NCI-H82 treated with DMSO at 0.1 percent for 48 hours (cell line): ENCODE measurements around the gene LONP2.
A peak's percentile ranks its signal among the peaks of the same experiment; 100 is the strongest.
"Not testable (repeated sequence)": the region's sequence is repeated elsewhere in the genome, so short reads cannot be mapped to it uniquely, and the experiment has no call there.

Source experiments
- DNase-seq: peaks from one replicate; lab custom pipeline; 2025; ENCODE audit not compliant: unreplicated experiment; lab: John Stamatoyannopoulos, UW

Gene LONP2

DNA sequence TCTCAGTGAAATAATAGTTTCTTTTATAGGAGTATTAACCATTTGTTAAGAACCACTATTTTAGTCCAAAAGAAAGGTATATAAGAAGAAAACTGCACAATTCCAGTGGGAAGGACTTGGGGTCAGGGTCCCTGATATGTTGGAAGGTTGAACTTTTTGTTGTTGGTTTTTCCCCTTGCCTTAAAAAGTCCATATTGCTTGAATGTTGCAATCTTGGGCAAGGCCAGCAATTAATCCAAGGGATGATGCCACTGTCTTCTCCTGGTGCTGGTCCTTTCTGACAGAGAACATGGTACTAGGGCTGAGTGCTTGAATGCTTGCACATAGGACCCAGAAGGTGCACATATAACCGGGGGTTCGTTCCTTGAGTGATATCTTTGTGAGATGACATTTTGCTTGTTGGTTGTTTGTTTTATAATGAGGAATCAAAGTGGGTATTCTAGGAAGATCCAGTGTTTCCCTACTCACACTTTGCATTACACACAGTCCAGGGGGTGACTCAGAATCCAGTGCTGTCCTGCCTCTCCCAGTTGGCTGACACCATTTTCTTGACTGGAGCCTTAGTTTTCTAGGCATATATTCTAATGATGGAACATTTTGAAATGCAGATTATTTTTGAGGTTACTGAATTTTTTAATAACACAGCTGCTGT lies 86.2 kb downstream of the LONP2 start:
- no peak for DNase-seq

DNA sequence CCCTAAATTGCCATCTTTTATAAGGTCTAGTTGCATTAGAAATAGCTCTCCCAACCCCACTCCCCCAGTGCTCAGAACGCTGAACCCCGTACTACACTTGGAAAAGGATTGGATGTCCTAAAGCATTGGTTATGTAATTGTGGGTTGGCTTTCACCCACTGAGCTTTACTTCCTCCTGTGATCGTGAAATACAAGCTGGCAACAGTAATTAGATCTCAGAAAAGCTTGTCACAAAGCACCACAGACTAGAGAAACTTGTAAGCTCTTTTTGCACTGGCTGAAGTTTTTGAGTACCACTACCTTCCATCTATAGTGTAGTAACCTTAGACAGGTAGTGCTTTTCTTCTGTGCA lies 86.7 kb downstream of the LONP2 start:
- DNase-seq, result no peak

DNA sequence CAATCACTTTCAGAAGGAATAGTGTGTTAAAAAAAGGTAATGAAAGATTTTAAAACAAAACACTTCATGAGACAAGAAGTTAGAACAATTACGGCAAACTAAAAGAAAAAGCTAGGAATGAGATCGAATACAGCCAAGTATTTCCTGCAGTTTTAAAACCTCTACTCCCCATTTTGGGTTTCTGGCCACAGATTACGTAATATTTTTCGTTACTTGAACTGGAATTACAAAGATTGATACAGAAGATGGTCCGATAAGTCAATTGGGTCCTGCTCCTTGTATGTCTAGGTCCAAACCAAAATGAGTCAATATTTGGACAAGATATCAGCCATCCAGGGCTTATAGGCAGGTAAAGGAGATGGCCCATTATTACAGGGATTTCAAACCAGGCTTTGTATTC lies 88.9 kb downstream of the LONP2 start:
- DNase-seq, result no peak

DNA sequence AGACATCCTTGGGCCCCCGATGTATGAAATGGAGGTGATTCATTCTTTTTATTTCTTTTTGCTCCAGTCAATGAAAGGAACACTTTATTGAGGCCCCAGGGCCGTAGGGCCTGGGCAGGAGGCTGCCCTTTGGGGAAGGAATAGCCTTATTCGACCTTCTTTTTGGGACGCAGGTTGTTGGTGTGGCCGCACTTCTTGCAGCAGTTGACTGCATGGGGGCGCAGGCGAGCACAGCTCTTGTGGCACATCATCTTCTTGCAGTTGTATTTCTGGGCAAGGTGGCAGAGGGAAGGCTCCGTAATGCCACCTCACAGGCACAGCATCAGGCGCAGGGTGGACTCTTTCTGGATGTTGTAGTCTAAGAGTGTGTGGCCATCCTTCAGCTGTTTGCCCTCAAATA lies 90.2 kb downstream of the LONP2 start:
- no peak for DNase-seq

DNA sequence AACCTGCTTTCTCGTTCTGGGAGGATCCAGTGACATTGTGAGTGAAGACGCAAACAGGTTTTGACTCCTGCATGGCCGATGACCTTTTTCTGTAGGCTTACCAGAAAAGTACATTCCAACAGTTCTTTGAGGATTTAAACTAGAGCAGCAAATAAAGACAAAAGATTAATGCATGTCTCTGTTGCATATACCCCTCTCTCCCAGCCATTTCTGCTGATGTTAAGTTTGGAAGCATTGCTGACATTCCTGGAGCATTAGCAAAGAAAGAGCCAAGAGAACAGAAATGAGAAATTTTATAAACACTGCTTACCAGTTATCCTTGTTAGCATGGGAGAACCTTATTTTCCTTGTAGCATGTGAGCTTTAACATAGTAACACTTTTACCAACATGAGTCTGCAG lies 91.9 kb downstream of the LONP2 start:
- DNase-seq, result no peak

DNA sequence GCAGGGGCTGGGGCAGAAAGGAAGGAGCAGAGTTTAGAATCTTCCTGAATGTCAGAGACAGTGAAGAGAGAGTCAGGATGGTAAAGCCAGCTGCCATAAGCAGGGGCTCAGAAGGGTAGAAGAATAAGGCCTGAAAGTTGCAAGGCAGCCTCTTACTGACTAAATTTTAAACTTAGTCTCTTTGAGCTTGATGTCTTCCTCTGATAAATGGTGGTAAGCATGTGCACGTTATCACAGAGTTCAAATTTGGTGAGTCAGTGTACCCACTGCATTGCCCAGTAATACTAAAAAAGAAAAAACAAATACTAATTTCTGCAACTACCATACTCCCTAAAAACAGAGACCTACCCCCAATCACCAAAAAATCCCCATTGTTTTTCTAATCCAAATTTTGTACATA lies 96.0 kb downstream of the LONP2 start:
- no peak for DNase-seq

DNA sequence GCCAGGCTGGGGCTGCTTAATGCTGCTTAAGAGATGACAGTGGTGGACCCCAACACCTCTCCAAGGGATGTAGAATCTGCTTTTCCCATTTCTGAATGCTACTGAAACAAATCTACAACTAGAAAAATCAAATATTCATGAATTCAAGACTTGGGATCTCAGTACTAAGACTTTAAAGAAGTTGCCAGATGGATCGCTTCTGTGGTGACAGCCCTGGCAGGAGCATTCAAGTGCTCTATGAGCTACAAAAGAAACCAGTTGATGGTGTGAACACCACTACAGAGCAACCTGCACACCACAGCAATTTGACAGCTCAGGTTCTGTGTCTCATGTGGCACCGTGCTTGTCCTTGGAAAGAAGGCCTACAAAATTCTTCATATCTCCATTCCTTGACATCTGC lies 98.5 kb downstream of the LONP2 start:
- no peak for DNase-seq

DNA sequence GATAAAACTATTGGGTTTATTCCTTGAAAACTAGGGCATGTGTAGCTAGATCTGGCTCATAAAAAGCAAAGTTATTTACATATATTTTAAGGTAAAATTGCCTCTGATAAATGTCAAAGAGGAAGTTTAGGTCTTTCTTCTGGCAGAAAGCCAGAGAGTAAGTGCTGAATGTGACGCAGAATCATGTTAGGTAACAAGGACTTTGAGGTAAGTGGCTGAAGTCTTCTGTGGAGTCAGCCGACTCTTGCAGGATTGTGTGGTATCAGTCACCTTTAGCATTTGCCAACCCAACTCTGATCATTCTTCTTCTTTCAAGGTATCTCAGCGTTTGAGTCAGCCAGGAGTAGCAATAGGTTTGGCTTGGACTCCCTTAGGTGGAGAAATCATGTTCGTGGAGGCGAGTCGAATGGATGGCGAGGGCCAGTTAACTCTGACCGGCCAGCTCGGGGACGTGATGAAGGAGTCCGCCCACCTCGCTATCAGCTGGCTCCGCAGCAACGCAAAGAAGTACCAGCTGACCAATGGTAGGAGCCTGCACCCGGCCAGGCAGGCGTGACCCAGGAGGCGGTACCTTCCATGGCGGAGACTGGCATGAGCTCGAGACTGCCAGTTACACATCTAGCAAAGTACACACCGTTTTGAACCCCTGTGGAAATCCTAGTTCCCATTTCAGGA lies 103.2 kb downstream of the LONP2 start:
- no peak for DNase-seq

DNA sequence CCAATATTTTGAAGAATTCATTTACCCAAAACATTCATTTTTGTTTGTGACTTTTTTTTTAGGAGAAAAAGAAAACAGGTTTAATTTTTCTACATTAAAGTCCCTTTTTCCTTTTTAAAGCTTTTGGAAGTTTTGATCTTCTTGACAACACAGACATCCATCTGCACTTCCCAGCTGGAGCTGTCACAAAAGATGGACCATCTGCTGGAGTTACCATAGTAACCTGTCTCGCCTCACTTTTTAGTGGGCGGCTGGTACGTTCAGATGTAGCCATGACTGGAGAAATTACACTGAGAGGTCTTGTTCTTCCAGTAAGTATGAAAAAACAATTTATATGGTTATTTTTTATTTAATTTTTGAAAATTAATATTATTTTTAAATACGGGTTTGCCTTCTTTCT lies 103.9 kb downstream of the LONP2 start:
- DNase-seq, result no peak

DNA sequence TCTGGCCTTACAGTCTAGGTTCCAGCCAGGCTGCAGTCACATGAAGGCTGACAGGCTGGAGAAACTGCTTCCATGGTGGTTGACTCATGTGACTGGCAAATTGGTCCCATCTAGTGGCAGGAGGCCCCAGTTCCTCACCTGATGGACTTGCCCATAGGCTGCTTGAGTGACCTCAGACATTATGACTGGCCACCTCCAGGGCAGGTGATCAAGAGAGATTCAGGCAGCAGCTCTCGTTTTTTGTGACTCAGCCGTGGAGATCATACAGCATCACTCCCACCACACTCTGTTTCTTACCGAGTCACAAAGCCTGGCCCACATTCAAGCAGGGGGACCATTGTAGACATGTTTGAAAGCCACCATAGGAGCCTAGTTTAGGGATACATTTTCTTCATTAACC lies 106.6 kb downstream of the LONP2 start:
- DNase-seq, result no peak

DNA sequence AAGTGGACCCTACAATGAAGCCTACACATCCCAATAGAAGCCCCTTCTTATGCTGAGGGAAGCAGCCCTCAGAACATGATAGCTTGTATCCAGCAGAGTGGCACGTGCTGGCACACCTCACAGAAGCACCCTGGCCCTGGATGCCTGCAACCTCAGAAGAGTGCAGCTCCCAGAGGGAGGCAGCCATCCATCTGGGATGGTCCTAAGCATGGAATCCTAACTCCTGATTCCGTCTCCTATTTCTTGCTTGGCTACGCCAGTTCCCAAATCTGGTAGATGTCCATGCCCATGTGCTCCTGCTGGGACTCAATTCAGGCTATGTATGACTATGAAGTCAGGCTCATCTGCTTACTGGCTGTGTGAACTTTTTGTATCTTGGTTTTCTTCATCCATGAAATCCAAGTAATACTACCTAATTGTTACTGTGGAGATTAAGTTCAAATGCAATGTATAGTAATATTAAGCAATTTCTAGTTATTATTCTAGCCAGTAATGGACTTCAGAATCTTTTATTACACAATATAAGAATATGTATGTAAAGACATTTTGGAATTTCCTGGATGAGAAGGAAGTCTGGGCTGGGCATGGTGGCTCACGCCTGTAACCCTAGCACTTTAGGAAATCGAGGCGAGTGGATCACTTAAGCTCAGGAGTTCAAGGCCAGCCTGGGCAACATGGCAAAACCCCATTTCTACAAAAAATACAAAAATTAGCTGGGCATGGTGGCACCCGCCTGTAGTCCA lies 108.7 kb downstream of the LONP2 start:
- no peak for DNase-seq

DNA sequence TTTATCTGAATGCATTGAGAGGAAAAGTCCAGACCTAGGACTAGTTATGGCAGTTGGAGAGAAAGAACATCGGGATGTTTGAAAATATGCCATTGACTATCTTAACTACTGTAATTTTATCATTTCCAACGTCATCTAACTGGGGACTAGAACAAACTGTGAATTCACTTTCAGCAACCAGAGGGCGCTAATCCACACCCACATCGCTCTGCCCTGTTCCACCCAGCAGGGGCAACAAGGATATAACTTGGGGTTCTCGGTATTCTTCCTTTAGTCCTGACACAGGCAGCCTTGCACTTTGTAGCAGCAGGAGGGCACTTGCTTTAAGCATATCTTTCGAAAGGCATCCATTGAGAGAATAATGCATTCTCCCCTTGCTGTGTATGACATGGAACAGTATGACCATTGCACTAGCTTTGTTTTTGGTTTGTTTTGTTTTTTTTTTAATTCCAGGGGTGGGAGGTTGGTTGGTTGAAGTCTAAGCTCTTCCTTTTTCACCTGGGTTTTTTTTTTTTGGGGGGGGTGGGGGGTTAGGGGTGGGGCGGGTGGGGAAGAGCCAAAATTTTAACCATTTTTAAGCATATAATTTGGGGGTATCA lies 109.6 kb downstream of the LONP2 start:
- peak; percentile 52 for DNase-seq

DNA sequence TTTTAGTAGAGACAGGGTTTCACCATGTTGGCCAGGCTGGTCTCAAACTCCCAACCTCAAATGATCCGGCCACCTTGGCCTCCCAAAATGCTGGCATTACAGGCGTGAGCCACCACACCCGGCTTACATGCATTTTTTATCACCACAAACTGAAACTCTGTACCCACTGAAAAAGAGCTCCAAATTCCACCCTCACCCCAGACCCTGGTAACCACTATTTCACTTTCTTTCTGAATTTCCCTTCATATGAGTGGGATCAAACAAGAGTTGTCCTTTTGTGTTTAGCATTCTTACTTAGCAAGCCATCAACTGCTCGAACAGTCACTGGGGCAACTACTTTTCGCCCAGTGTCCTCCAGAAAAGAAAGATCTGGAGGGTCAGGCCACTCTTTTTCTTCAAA lies 110.3 kb downstream of the LONP2 start:
- DNase-seq, result not testable (repeated sequence)

DNA sequence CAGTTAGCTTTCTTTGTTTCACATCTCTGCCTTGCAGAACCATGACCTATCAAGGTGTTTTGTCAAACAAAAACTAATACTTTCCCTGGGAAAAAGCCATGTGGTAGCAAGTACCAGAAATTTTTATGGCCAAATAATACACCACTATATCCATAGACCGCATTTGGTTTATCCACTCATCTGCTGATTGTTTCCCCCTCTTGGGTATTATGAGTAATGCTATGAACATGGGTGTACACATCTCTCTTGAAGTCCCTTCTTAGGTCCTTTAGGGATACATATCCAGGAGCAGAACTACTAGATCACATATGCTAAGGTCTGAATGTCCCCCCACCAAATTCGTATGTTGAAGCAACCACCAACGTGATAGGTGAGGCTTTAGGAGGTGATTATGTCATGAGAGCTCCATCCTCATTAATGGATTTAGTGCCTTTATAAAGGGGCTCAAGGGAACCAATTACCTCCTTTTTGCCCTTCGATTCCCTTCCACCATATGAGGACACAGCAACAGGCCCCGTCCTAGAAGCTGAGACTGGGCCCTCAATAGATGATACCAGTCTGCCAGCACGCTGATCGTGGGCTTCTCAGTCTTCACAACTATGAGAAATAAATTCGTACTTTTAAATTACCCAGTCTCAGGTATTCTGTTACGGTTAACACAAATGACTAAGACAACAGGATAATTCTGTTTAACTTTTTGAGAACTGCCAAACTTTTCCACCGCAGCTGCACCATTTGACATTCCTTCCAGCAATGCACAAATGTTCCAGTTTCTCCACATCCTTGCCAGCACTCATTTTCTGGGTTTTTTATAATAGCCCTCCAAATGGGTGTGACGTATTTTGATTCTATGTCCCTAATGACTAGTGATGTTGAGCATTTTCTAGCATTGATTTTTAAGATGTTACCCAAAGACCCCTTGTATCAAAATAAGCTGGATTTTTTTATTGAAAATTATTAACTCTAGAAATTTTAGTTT lies 111.1 kb downstream of the LONP2 start:
- no peak for DNase-seq

DNA sequence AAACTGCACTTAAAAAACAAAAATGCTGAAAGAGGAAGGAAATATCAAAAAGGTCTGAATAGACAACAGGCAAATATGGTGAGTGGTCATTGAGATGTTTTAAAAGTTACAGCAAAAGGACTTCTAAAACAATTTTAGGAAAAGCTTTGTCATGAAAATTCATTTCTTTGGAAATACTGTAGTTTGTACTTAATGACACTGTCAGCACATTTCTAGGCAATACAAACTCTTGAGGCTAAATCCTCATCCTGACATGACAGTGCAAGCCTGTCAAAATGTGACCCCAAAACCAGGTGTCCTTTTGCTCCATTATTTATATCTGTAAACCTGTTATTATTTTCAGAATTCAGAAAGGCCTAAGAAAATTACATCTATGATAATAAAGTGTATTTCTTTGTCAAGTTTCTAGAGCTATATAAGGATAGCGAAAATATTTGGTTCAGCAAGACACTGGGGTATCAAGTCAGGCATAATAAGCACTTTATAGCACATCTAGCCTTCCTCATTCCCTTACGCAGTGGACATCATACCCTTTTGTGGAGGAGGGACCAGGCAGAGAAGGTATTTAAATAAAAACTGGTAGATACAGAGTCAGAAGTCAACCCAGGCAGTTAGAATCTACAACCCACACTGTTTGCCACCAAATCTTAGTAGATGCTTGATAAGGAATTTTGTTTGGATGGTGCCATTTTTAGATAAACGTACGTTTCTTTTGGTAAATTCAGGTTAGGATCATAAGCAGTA lies 112.7 kb downstream of the LONP2 start:
- DNase-seq, result no peak

DNA sequence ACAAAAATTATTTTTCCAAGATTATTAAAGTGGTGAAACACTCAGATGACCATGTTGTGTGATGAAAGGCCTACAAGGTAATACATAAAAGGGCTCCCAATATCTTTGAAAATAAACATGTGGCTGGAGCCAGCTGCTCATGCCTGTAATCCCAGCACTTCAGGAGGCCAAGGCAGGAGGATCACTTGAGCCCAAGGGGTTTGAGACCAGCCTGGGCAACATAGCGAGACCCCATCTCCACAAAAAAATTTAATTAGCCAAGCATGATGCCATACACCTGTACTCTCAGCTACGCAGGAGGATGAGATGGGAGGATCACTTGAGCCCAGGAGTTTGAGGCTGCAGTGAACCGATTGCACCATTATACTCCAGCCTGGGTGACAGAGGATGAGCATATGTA lies 114.3 kb downstream of the LONP2 start:
- no peak for DNase-seq

DNA sequence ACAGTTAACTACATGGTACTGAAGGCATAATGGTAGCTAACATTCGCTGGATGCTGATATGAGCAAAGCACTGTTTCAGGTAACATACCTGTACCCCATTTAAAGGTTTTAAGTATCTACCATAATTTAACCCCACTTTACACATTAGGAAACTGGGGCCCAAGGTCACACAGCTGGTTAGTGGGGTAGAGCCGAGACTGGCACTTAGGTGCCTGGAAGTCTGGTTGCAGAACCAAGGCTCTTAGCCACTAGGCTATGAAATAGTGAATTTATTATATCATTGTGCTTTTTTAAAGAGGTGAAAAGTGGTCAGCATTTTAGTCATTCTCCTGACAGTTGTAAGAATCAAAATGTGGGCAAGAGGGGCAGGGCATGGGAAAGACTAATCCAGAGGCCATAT lies 115.9 kb downstream of the LONP2 start:
- DNase-seq, result no peak

DNA sequence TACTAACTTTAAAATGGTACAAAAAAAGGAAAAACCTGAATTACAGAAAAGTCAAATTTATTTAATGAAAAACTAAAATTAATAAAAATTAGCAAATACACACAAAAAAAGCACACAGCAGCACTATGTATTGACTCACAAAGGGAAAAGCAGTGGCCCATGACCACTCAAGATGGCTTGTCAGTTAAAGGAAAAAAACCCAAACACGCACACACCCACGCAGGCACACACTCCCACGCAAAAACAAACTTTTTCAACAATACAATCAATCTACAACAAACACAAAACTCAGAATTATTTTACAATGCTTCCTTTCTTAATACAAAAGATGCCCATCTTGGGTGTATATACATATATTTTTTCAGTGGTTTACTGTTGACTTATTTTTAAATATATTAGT lies 116.9 kb downstream of the LONP2 start:
- no peak for DNase-seq

DNA sequence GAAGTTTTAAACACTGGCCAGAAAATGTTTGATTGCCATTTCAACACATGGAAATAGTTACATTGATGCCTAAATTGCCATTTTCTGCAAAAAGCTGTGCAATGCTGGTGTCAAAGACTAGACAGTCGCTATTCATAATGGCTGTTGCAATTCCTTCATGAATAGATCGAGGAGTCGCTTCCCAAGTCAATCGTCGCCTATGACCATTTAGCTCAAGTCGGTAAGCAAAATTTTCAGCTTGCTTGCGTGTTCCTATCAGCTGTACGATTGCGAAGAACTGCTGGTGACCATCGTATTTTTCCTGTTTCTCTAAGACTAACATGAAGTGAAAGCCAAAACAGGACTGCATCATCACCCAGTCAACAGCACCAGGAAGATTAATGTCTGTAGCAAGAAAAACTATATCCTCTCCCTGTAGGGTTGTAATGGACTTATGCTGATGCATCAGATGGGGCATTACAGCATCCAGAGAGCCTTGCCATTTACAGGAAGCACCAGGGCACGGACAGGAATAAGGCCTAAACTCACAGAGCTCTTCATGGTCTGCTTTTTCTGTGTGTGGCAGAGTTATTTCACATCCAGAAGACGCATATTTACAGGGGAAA lies 117.5 kb downstream of the LONP2 start:
- no peak for DNase-seq
